Erythroblast (primary cell): ENCODE data around the gene LSM12.

Experiments
- DNase-seq, 2 experiments: peaks; one replicate each; lab custom pipeline; 2025; lab: John Stamatoyannopoulos, UW
- GATA1 ChIP-seq: IDR thresholded peaks from 2 replicates; pipeline ENCODE4 v1.6.1; 2011; ENCODE audit warnings: low read depth, mild to moderate bottlenecking, control low read depth, low read length, moderate library complexity
- POLR2A ChIP-seq: IDR thresholded peaks from 2 replicates; pipeline ENCODE4 v1.6.1; 2011; ENCODE audit warnings: mild to moderate bottlenecking, low read length

LSM12 gene

GRCh38 chr17:44066204-44066930 is at the start of gene LSM12:
Gene LSM12 (minus strand): TSS chr17:44066671. CDS start chr17:44066587, 84 bp downstream.
- DNase-seq, result peak; percentile 92 to 96
- TF ChIP-seq GATA1 (no peak), POLR2A (peak; percentile 80)

DNA sequence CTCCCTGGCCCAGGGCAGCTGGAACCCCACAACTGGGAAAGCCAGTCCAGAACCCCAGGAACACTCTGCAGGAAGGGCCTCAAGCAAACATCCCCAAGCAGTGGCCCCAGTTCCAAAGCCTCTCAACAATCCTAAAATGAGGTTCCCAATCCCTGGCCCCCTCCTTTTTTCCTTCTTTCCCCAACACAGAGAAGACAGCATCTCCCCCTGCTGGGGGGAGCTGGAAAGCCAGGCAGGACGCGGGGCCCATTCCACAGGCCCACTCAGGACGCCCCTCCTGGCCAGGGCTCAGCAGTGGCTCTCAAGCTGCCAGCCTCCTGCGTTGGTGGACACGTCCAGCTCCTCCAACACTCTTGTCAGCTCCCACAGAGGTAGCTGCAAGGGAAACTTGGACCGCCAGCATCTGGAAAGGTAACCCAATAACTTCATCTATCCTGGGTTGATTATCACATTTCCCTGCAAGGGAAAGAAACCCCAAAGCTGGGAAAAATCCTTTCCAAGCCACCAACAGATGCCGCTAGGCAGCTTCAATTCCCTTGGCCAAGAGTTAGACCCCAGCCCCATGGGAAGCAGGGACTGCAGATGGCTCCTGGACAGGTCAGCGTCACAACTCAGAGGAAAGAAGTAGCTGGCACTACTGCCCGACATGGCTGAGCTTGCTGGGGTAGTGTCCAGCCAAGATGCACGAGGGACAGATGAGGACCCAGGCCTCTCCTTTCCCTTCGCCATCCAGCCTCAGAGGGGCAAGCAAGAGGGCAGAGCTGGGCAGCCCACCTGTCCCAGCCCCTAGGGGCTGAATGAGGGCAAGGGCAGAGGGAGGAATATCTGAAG is 49.3 kb upstream of the LSM12 start:
- TF ChIP-seq POLR2A (no peak), GATA1 (no peak)

DNA sequence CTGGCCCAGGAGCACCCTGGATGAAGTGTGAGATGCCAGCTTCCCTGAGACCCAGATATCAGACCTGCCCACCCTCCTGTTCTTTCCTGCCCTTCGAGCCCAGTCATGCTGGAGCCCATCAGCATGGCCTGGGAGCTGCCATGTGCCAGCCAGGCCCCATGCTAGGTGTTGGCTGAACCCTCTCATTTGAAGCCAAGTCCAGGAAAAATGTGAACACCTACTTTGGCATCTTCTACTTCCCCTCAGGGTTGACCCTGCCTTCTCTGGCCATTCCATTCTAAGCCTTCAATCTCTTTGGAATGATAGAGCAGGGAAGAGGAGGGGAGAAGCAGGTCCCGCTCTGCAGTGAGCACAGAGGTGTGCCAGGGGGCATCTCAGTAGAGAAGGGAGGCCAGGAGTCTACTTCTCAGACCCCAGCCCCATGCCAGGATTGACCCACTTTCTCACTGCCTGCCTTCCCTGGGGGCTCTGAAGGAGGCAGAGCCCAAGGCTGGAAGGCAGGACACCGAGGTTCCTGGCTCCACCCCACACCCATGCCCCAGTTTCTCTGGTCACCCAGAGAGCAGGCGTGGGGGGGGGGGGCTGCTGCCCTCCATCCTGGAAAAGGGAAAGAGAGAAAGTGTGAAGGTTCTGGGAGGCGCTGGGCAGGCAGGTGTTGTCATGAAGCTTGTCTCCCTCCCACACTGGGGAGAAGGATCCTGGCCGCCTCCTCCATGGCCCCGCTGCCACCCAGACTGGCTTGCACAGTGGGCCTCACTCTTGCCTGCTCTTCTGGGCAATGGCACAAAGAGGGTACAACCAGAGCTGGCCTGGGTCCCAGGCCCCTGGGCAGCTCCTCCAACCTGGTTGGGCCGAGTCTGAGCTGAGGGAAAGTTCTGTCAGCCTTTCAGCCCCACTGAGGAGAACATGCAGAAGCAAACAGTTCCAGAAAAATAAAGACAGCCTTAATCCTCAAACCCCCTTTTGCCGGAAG is 47.7 kb upstream of the LSM12 start:
- TF ChIP-seq POLR2A (no peak), GATA1 (no peak)
- no peak for DNase-seq

More for the DNA sequence above, 49.3 kb upstream of the LSM12 start:
- DNase-seq, result peak; percentile 43 to 63

DNA sequence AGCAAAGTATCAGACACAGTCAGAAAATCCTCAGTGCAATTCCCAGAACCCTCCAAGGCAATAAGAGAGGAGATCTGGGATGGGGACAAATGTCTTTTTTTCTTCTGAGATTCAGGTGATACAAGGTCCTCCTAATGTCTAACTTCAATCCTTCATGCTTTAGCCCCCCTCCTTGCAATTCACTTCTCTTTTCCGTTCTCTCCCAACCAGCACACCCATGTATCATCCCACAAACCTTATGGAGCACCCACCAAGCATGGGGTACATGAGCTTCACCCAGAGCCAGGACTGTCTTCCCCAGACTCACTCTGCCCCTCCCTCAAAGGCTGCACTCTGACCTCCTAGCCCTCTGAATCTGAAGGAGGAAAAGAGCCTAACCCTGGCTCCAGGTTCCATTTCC is 46.9 kb upstream of the LSM12 start:
- TF ChIP-seq GATA1 (no peak), POLR2A (no peak)
- DNase-seq, result no peak

DNA sequence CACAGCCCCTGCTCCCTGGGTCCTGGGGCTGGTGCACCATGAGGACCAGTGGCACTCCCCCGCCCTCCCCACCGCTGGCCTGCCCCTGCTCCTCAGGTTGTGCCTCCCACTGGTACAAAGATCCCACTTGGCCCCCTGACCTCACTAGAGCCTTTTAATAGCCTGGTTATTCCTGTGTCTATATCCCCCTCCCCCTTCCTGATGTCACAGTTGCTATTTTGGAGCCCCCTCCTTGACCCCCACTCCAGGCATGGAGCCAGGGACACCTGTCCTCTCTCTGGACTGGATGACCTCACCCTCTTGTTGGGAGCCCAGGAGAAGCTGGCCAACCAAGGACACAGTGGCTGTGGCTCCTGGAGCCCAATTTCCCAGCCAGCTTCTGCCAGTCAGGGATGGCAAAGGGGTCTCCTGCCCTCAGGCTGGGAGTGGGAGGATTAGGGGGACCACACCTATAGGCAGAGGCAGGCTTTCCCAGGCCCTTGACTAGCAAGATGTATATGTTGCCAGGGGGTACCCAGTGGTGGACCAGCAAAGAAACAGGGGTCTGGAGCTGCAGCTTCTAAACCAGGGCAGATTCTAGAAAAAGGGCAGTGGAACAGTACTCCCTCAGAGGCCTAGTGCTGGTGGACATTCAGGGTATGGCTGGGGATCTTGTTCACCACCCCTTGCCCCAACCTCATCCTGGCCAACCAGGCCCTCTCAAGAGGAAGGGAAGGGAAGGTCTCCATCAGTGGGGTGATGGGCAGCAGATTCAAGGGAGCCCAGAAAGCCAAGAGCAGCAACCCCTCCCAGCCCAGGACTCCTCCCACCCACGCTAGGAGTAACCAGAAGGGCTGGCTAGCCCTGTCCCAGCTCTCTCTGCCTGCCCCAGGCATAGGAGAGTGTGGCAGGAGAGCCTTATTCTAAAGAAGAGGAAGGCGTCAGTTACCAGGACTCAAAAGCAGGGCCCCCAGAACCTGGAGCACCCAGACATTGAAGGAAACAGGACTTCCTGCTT is 46.1 kb upstream of the LSM12 start:
- TF ChIP-seq GATA1, result no peak
- no peak for TF ChIP-seq POLR2A
- peak in 1 of 2 experiments; percentile 24 for DNase-seq

- no peak for TF ChIP-seq POLR2A
- TF ChIP-seq GATA1, result no peak
- DNase-seq, result peak in 1 of 2 experiments; percentile 34
Observed at GRCh38 chr17:44111777-44112176, 45.3 kb upstream of the LSM12 start.

- DNase-seq, result peak; percentile 88 to 92
- TF ChIP-seq POLR2A, result no peak
- TF ChIP-seq GATA1, result no peak
Observed at GRCh38 chr17:44110823-44111633, 44.6 kb upstream of the LSM12 start.

- DNase-seq, result no peak
- TF ChIP-seq GATA1, result no peak
- TF ChIP-seq POLR2A, result no peak
Observed at GRCh38 chr17:44110011-44110686, 43.7 kb upstream of the LSM12 start.

- TF ChIP-seq GATA1 (no peak), POLR2A (no peak)
Observed at GRCh38 chr17:44109312-44109630, 42.8 kb upstream of the LSM12 start.

DNA sequence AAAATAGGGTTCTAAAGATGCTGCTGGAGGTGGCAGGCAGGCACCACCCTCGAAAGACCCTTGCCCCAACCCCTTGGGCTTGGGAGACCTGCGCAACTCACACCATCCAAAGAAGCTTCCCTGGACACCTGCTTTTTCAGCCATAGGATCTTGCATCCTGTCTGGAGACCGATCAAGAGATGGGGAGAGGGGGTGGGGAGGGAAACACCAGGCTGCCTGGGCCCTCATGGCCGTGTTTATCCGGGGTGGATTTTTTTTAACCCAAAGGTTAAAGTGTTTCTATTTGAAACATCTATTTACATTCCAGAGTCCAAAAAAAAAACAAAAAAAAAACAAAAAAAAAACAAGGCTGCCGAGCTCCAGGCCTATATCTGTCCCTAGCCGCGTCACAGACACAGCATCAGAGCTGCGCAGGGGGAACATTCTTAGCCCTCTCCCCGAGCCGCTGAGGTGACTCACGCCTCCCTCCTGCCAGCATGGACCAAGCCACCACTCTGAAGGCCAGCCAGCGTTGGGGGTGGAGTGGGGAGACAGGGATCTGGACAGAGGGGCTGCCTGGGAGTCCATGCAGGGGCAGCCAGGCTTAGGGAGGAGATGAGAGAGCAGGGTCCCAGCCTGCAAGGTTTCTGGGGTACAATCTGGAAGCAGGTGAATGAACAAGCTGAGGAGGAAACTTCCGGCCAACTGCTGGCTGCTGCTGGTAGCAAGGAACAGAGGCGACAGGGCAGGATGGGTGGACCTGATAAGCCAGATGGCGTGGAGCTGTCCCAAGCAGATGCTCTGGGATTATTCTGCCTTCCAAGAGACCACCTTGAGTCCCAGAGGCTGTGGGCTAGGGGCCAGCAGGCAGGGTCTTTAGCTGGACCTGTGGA is 42.2 kb upstream of the LSM12 start:
- TF ChIP-seq POLR2A, result no peak
- no peak for TF ChIP-seq GATA1

More at GRCh38 chr17:44109312-44109630, 42.8 kb upstream of the LSM12 start:
- no peak for DNase-seq

GRCh38 chr17:44106801-44107200 is 40.3 kb upstream of the LSM12 start:
- no peak for DNase-seq
- no peak for TF ChIP-seq POLR2A
- no peak for TF ChIP-seq GATA1

More for the DNA sequence above, 42.2 kb upstream of the LSM12 start:
- DNase-seq, result peak in 1 of 2 experiments; percentile 24
